HEK293 (cell line): ENCODE results near the gene DHRS7.

ENCODE experiments used
- CTCF ChIA-PET: fragments of 350-600 bp; formaldehyde crosslinking; extraction: SDS; loops from one replicate; lab custom pipeline; 2021; ENCODE audit warnings: antibody characterized with exemption; lab: Yijun Ruan, JAX
- POLR2A ChIA-PET: fragments of 300-600 bp; formaldehyde crosslinking; extraction: SDS; loops from one replicate; lab custom pipeline; 2020; ENCODE audit warnings: antibody characterized with exemption, inconsistent platforms; lab: Yijun Ruan, JAX
- H3K27ac ChIP-seq: fragments of 200-500 bp; sonication (Bioruptor generic); 2 replicates; pipeline ENCODE4 v1.5.1; 2014; ENCODE audit warnings: low read depth, low read length, control low read depth, inconsistent platforms; ENCODE audit errors: extremely low read depth
- H3K36me3 ChIP-seq, 2 experiments: fragments of 200-500 bp in 1 of 2; sonication (Bioruptor generic) in 1 of 2; 1 replicate in 1 of 2; 2 replicates in 1 of 2; pipeline ENCODE4 v1.5.1; 2014 to 2017; ENCODE audit warnings: inconsistent platforms in 2 of 2, low read length in 2 of 2; ENCODE audit not compliant: control insufficient read depth in 2 of 2, insufficient read depth in 1 of 2
- H3K4me1 ChIP-seq: fragments of 200-500 bp; sonication (Bioruptor generic); 2 replicates; pipeline ENCODE4 v1.5.1; 2014; ENCODE audit warnings: mild to moderate bottlenecking, low read length, inconsistent platforms; ENCODE audit not compliant: control insufficient read depth, insufficient read depth
- H3K4me3 ChIP-seq: 2 replicates; pipeline ENCODE4 v1.5.1; 2011; ENCODE audit warnings: low read depth, mild to moderate bottlenecking, control low read depth, low read length, moderate library complexity
- H3K9me3 ChIP-seq: fragments of 200-500 bp; sonication (Bioruptor generic); 2 replicates; pipeline ENCODE4 v1.5.1; 2014; ENCODE audit warnings: low read depth, low read length, inconsistent platforms; ENCODE audit not compliant: control insufficient read depth, insufficient read depth
- KLF7 ChIP-seq: fragments of 450-650 bp; formaldehyde crosslinking; IDR thresholded peaks from 2 replicates; pipeline ENCODE4 v1.5.1; 2016; ENCODE audit warnings: missing biosample characterization, missing genetic modification characterization, borderline replicate concordance
- ZFP37 ChIP-seq: fragments of 450-650 bp; formaldehyde crosslinking; IDR thresholded peaks from 2 replicates; pipeline ENCODE4 v1.5.1; 2016; ENCODE audit warnings: missing biosample characterization, missing genetic modification characterization
- ZNF112 ChIP-seq: fragments of 450-650 bp; formaldehyde crosslinking; IDR thresholded peaks from 2 replicates; pipeline ENCODE4 v1.5.0; 2017; ENCODE audit warnings: missing biosample characterization, missing genetic modification characterization
- ZNF169 ChIP-seq: fragments of 450-650 bp; formaldehyde crosslinking; IDR thresholded peaks from 2 replicates; pipeline ENCODE4 v1.5.1; 2016; ENCODE audit warnings: missing biosample characterization, missing genetic modification characterization
- ZNF18 ChIP-seq: fragments of 450-650 bp; formaldehyde crosslinking; IDR thresholded peaks from 2 replicates; pipeline ENCODE4 v1.5.1; 2016; ENCODE audit warnings: missing biosample characterization, missing genetic modification characterization
- ZNF354C ChIP-seq: fragments of 450-650 bp; formaldehyde crosslinking; IDR thresholded peaks from 2 replicates; pipeline ENCODE4 v1.5.1; 2016; ENCODE audit warnings: missing biosample characterization, missing genetic modification characterization, low read depth, borderline replicate concordance
- ZNF510 ChIP-seq: fragments of 450-650 bp; formaldehyde crosslinking; IDR thresholded peaks from 2 replicates; pipeline ENCODE4 v1.5.1; 2018; ENCODE audit warnings: mild to moderate bottlenecking, missing genetic modification characterization, missing biosample characterization; ENCODE audit not compliant: insufficient replicate concordance
- ZNF530 ChIP-seq: fragments of 450-650 bp; formaldehyde crosslinking; IDR thresholded peaks from 2 replicates; pipeline ENCODE4 v1.5.1; 2016; ENCODE audit warnings: low read depth, missing biosample characterization, missing genetic modification characterization
- ZNF558 ChIP-seq: fragments of 450-650 bp; formaldehyde crosslinking; IDR thresholded peaks from 2 replicates; pipeline ENCODE4 v1.5.1; 2016; ENCODE audit warnings: missing biosample characterization, missing genetic modification characterization
- ZNF639 ChIP-seq: fragments of 450-650 bp; formaldehyde crosslinking; IDR thresholded peaks from 2 replicates; pipeline ENCODE4 v1.5.1; 2016; ENCODE audit warnings: missing biosample characterization, missing genetic modification characterization
- ZNF670 ChIP-seq: fragments of 450-650 bp; formaldehyde crosslinking; IDR thresholded peaks from 2 replicates; pipeline ENCODE4 v1.5.1; 2016; ENCODE audit warnings: missing biosample characterization, missing genetic modification characterization, low read depth
- ZNF792 ChIP-seq: fragments of 450-650 bp; formaldehyde crosslinking; IDR thresholded peaks from 2 replicates; pipeline ENCODE4 v1.5.1; 2016; ENCODE audit warnings: missing biosample characterization, missing genetic modification characterization
- ZNF837 ChIP-seq: fragments of 450-650 bp; formaldehyde crosslinking; IDR thresholded peaks from 2 replicates; pipeline ENCODE4 v1.5.1; 2016; ENCODE audit warnings: missing biosample characterization, missing genetic modification characterization
- ZNF843 ChIP-seq: fragments of 450-650 bp; formaldehyde crosslinking; IDR thresholded peaks from 2 replicates; pipeline ENCODE4 v1.5.1; 2016; ENCODE audit warnings: missing biosample characterization, missing genetic modification characterization
- ZSCAN30 ChIP-seq: fragments of 450-650 bp; IDR thresholded peaks from 2 replicates; pipeline ENCODE4 v1.5.1; 2018; ENCODE audit warnings: missing biosample characterization, mild to moderate bottlenecking, missing genetic modification characterization, moderate library complexity
- TF ChIP-seq, protein P1 (sequence below): fragments of 450-650 bp; formaldehyde crosslinking; IDR thresholded peaks from 2 replicates; pipeline ENCODE4 v1.5.1; 2017; ENCODE audit warnings: missing biosample characterization, missing genetic modification characterization
- TF ChIP-seq, protein P2 (sequence below): fragments of 450-650 bp; formaldehyde crosslinking; IDR thresholded peaks from 2 replicates; pipeline ENCODE4; 2016; ENCODE audit warnings: missing biosample characterization, missing genetic modification characterization

DHRS7 gene

GRCh38 chr14:60214415-60215126 lies 49.4 kb upstream of the DHRS7 start:
- ChIA-PET POLR2A (no interaction called here), CTCF (no interaction called here)
- Histone ChIP-seq H3K4me1 (no peaks in the 10 kb centered on the region), H3K4me3 (no peak overlapping the region), H3K27ac (no peak overlapping the region), H3K36me3 (no peaks in the 10 kb centered on the region), H3K9me3 (no peaks in the 10 kb centered on the region)
- TF ChIP-seq KLF7 (tag by site-specific recombination) (no peak), ZNF112 (no peak), ZSCAN30 (no peak), ZNF792 (tag by site-specific recombination) (no peak), ZNF837 (tag by site-specific recombination) (no peak), ZNF639 (tag by site-specific recombination) (no peak), ZNF530 (no peak), ZFP37 (tag by site-specific recombination) (no peak), ZNF558 (tag by site-specific recombination) (no peak), ZNF18 (tag by site-specific recombination) (no peak)
- TF ChIP-seq, protein P1, sequence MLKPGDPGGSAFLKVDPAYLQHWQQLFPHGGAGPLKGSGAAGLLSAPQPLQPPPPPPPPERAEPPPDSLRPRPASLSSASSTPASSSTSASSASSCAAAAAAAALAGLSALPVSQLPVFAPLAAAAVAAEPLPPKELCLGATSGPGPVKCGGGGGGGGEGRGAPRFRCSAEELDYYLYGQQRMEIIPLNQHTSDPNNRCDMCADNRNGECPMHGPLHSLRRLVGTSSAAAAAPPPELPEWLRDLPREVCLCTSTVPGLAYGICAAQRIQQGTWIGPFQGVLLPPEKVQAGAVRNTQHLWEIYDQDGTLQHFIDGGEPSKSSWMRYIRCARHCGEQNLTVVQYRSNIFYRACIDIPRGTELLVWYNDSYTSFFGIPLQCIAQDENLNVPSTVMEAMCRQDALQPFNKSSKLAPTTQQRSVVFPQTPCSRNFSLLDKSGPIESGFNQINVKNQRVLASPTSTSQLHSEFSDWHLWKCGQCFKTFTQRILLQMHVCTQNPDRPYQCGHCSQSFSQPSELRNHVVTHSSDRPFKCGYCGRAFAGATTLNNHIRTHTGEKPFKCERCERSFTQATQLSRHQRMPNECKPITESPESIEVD (tag by site-specific recombination): no peak

DNA sequence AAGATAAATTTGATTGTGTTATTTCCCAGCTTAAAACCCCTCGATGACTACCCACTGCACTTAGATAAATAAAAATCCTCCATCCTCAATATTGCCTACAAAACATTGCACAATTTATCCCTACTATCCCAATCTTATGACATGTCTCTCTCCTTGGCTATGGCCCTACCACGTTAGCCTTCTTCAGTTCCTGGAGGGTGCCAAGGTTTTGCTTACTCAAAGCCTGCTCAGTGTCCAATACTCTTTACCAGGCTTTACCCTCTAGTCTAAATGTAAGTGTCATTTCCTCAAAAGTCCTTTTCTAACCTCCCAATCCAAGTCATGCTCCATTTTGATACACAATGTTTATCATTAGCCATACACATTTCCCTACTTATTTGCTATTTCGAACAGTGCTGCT lies 48.8 kb upstream of the DHRS7 start:
- Histone ChIP-seq H3K4me3 (no peak overlapping the region), H3K27ac (no peak overlapping the region), H3K9me3 (no peaks in the 10 kb centered on the region), H3K4me1 (no peaks in the 10 kb centered on the region), H3K36me3 (no peaks in the 10 kb centered on the region)
- ChIA-PET POLR2A (no interaction called here), CTCF (no interaction called here)
- TF ChIP-seq, protein P2, sequence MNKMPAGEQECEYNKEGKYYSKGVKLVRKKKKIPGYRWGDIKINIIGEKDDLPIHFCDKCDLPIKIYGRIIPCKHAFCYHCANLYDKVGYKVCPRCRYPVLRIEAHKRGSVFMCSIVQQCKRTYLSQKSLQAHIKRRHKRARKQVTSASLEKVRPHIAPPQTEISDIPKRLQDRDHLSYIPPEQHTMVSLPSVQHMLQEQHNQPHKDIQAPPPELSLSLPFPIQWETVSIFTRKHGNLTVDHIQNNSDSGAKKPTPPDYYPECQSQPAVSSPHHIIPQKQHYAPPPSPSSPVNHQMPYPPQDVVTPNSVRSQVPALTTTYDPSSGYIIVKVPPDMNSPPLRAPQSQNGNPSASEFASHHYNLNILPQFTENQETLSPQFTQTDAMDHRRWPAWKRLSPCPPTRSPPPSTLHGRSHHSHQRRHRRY (tag by site-specific recombination): no peak
- TF ChIP-seq ZNF169 (no peak), ZNF670 (tag by site-specific recombination) (no peak), ZNF843 (tag by site-specific recombination) (no peak), ZNF354C (tag by site-specific recombination) (no peak), ZNF510 (tag by site-specific recombination) (no peak)
